Stimulated activated naive CD8-positive, alpha-beta T cell treated with anti-CD3 and anti-CD28 coated beads, Interleukin-15, Interleukin-2, amounts not matched to agents 100 ng/mL and 50 ng/mL, for 24 hours (primary cell): ENCODE results near the gene ST6GALNAC6.
"Not testable (repeated sequence)": the region's sequence is repeated elsewhere in the genome, so short reads cannot be mapped to it uniquely, and the experiment has no call there.

ENCODE experiments used
- H3K27ac Mint-ChIP-seq: one replicate; pipeline ENCODE4 v1.8.0; 2021; ENCODE audit warnings: mild to moderate bottlenecking, mixed read lengths
- H3K27me3 Mint-ChIP-seq: one replicate; pipeline ENCODE4 v1.8.0; 2021; ENCODE audit warnings: mixed read lengths
- H3K36me3 Mint-ChIP-seq: one replicate; pipeline ENCODE4 v1.8.0; 2021; ENCODE audit warnings: low read depth, mixed read lengths
- H3K4me1 Mint-ChIP-seq: one replicate; pipeline ENCODE4 v1.8.0; 2021; ENCODE audit warnings: low read depth, mixed read lengths
- H3K4me3 Mint-ChIP-seq: one replicate; pipeline ENCODE4 v1.8.0; 2021; ENCODE audit warnings: mild to moderate bottlenecking, mixed read lengths
- H3K9me3 Mint-ChIP-seq: one replicate; pipeline ENCODE4 v1.8.0; 2021; ENCODE audit warnings: mixed read lengths

Gene ST6GALNAC6

DNA sequence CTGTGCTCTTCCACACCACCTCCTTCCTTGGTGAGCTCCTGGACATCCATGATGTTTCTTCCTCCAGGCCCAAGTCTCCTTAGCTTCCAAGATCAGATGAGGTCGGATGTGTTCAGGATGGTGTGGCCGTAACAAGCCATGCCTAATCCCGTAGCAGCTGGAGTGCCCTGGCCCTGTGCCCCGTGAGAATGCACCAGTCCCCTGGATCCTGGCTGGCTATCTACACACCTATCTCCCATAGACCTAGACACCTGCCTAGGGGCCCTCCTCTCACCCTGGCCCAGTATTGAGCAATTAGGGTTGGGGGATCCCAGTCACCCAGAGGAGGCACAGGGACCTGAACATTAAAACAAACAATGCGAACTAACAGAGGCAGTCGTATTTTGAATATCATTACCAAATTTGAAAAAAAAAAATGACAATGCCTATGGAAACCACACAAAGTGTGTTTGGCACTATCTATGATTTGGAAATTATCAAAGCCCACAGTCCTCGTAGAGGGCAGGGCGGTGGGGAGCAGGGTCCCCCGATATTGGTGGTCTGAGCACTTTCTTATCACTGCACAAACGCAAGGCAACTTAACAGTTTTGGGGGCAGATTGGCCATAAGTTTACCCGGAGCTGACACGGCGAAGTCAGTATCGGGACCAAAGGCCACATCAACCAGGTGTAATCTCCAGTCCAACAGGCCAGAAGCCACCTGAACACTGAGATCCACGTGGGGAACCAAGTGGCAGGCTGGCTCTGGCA is 58.1 kb downstream of the ST6GALNAC6 start:
- Mint-ChIP-seq H3K4me1 (peaks cover 4% of the 10 kb centered on the region), H3K36me3 (peaks cover 8% of the 10 kb centered on the region), H3K27ac (no peak overlapping the region), H3K4me3 (no peak overlapping the region), H3K27me3 (no peaks in the 10 kb centered on the region), H3K9me3 (no peaks in the 10 kb centered on the region)

DNA sequence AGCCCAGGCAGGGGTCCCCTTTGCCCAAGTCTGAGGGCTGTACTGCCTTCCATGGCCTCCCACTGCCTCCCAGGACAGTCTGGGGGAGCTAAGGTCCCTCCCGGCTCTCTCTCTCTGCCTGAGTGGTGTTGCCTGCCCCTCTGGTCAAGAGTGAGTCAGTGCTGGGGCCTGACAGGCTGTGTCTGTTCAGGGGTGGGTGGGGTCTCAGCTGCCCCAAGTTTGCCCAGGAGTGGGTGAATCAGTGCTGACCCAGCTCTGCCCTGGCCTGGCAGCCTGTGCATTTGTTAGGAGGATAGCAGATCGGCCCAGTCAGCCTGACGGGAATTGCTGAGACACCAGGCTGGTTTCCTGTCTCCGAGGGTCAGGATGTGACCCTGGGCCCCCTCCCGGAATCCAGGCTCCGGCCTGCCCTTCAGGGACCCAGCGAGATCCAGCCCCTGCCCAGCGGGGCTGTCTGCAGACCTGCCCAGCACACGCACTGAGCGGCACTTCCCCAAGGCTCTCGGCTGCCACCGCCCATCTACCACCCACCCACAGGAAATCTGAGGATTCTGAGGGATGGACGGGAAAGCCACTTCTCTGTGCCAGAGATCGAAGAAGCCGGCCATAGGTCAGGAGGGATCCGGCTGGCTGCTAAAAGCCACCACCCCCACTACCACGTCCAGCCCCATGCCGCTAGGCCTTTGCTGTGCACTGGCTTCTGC is 60.9 kb downstream of the ST6GALNAC6 start:
- Mint-ChIP-seq H3K4me1 (peaks cover 20% of the 10 kb centered on the region), H3K4me3 (no peak overlapping the region), H3K36me3 (peaks cover 8% of the 10 kb centered on the region), H3K27me3 (no peaks in the 10 kb centered on the region), H3K27ac (no peak overlapping the region), H3K9me3 (no peaks in the 10 kb centered on the region)

DNA sequence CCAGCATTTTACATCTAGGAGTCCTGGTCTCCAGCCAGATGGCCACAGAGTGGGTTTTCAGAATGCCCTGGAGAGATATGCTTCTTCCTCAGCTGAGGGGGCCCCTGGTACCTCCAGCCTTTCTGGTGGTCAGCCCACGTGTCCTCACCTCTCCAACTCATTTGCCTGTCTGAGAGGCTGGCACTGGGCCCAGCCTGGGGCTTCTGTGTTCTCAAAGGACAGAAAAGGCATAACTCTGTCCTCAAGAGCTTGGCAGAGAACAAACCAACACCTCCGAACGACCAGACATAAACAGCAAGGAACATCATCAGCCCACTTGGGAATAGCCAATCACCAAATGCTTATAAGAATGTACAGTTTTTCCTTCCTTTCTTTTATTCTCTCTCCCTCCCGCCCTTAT is 62.1 kb downstream of the ST6GALNAC6 start:
- Mint-ChIP-seq H3K4me1 (peaks cover 30% of the 10 kb centered on the region), H3K36me3 (peaks cover 8% of the 10 kb centered on the region), H3K9me3 (no peaks in the 10 kb centered on the region), H3K27me3 (no peaks in the 10 kb centered on the region), H3K27ac (no peak overlapping the region), H3K4me3 (no peak overlapping the region)

DNA sequence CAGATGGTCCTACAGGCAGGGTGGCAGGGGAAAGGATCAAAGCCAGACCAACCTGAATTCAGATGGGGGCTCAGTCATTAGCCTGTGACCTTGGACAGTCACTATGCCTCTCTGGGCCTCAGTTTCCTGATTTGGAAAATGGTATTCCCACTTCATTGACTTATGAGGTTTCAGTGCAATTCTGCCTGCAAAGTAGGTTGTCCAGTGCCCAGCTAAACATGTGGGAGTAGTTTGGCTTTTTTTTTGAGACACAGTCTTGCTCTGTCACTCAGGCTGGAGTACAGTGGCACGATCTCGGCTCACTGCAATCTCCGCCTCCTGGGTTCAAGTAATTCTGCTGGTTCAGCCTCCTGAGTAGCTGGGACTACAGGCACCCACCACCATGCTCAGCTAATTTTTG is 62.8 kb downstream of the ST6GALNAC6 start:
- H3K4me1 Mint-ChIP-seq: peaks cover 32% of the 10 kb centered on the region
- not testable (repeated sequence) for H3K27ac Mint-ChIP-seq, H3K4me3 Mint-ChIP-seq, H3K36me3 Mint-ChIP-seq, H3K9me3 Mint-ChIP-seq, H3K27me3 Mint-ChIP-seq

DNA sequence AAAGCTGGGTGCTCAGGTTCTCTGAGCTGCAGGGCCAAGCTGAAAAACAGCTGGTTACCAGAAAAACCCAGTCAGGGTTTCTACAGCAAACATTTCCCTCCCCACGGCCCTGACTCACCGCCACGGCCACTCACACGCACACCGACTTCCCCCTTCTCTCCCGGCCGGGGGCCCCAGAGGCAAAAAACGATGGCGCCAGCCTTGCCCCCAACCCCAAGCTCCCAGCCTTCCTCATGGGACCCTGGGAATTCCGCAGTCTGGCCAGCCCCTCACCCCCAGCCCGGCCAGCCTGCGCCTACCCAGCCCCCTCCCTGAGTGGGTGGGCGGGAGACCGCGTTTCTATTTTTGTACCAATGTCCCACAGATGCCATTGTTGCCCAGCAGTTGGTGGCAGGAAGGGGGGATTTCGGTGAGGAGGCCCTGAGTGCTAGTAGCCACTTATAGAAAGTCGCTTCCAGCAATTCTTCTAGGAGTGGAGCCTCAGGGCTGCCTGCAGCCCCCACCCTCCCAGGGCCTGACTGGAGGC is 63.3 kb downstream of the ST6GALNAC6 start:
- H3K4me1 Mint-ChIP-seq: peaks cover 32% of the 10 kb centered on the region
- no peaks in the 10 kb centered on the region for H3K27me3 Mint-ChIP-seq
- H3K36me3 Mint-ChIP-seq: no peaks in the 10 kb centered on the region
- no peaks in the 10 kb centered on the region for H3K9me3 Mint-ChIP-seq
- H3K27ac Mint-ChIP-seq: peak overlapping the region; percentile 65
- no peak overlapping the region for H3K4me3 Mint-ChIP-seq
